ENCODE measurements around the gene ASCL5. TPM values are rescaled to one million over a fixed set of nuclear protein-coding genes. Genes with fewer than 3 reads are reported as not detected.
A peak's percentile ranks its signal among the peaks of the same experiment; 100 is the strongest.

The ASCL5 gene
- total RNA-seq, 1 donor from 2014 or later, result 0.26 TPM

DNA sequence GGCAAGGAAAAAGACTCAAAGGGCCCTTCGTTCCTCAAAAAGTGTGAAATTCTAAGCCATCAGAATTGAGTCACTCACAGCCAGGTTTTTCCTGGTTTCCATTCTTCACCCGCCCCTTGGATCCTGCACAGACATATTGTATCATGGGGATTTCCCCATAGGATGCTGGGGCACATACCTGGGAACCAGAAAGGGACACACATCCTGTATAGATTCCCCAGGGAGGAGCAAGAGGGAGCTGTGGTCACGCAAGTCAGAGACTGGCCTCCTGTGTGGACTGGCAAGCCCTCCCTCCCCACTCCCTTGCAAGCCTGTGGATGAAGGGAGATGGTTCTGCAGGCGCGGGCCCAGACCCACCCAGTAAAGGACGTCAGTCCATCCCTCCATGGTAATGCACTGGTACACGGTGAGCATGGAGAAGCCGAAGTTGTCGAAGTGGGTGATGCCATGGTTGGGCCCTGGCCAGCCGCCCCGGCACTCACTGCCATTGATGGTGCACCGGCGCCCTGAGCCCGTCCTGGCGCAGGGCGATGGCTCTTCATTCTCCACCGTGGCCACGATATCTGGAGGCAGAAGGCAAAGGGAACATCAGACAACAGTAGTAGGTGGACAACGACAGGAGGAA, 38.0 kb downstream of the ASCL5 start:
- Mint-ChIP-seq H3K36me3 (ENCODE audit: insufficient read depth) (no peaks in the 10 kb centered on the region), H3K27ac (no peak overlapping the region), H3K4me3 (ENCODE audit: low read depth) (no peak overlapping the region), H3K9me3 (ENCODE audit: low read depth) (no peaks in the 10 kb centered on the region), H3K27me3 (peaks cover 14% of the 10 kb centered on the region), H3K4me1 (ENCODE audit: low read depth) (no peaks in the 10 kb centered on the region)
- DNase-seq (ENCODE audit: low spot score, unreplicated experiment), result no peak
- TF ChIP-seq, protein P1, sequence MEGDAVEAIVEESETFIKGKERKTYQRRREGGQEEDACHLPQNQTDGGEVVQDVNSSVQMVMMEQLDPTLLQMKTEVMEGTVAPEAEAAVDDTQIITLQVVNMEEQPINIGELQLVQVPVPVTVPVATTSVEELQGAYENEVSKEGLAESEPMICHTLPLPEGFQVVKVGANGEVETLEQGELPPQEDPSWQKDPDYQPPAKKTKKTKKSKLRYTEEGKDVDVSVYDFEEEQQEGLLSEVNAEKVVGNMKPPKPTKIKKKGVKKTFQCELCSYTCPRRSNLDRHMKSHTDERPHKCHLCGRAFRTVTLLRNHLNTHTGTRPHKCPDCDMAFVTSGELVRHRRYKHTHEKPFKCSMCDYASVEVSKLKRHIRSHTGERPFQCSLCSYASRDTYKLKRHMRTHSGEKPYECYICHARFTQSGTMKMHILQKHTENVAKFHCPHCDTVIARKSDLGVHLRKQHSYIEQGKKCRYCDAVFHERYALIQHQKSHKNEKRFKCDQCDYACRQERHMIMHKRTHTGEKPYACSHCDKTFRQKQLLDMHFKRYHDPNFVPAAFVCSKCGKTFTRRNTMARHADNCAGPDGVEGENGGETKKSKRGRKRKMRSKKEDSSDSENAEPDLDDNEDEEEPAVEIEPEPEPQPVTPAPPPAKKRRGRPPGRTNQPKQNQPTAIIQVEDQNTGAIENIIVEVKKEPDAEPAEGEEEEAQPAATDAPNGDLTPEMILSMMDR (IDR thresholded peaks at IDR 0.05; ENCODE audit: unreplicated experiment), result no peak

DNA sequence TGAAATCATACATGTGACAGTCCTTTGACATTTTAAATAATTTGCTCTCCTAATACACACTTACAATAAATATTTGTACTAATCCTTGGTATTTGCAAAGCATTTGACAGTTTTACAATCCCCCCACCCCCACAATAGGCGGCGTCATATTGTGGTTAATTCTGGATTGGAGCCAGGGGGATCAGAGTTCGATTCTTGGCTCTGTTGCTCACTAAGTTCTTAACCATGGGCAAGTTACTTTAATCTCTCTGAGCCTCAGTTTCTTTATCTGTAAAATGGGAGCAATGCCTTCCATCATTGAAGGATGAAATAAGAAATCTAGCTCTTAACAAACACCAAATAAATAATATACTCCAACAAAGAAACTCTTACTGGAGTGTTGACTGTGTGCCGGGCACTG, 38.6 kb downstream of the ASCL5 start:
- H3K27ac Mint-ChIP-seq, result no peak overlapping the region
- peaks cover 12% of the 10 kb centered on the region for H3K27me3 Mint-ChIP-seq
- TF ChIP-seq, protein P1 (IDR thresholded peaks at IDR 0.05; ENCODE audit: unreplicated experiment), result no peak

DNA sequence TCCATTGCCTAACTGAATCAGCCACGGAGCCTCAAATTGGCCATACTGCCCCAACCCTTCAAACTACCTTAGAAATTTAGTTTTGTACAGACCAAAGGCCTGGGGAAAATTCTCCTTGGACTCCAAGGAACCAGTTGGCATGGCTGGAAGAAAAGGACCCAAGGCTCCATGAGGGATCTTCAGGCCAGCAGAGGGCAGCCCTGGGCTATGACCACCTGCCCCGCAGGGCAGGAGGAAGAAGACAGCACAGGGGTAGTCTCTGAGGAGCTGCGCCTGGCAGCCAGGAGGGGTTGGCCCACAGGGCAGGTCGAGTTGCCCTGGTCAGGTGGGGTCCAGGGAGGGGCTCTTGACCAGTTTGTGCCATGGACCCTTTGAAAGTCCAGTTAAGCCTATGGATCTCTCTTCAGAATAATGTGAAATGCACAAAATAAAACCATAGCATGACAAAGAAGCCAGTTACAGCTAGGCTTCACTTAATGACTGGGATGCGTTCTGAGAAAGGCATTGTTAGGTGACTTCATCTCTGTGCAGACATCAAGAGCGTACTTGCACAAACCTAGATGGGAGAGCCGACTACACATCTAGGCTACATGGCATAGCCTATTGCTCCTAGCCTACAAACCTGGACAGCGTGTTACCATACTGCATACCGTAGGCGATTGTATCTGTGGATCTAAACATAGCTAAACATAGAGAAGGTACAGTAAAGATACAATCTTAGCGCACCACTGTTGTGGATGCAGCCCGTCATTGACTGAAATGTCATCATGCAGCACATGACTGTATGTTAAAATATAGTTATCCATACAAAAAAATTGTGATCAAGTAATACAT, 40.9 kb downstream of the ASCL5 start:
- peak; percentile 17 for DNase-seq (ENCODE audit: low spot score, unreplicated experiment)
- no peaks in the 10 kb centered on the region for H3K36me3 Mint-ChIP-seq (ENCODE audit: insufficient read depth)
- H3K4me1 Mint-ChIP-seq (ENCODE audit: low read depth), result no peaks in the 10 kb centered on the region
- TF ChIP-seq, protein P1 (IDR thresholded peaks at IDR 0.05; ENCODE audit: unreplicated experiment), result peak; percentile 62
- no peak overlapping the region for H3K4me3 Mint-ChIP-seq (ENCODE audit: low read depth)
- H3K27me3 Mint-ChIP-seq, result peaks cover 13% of the 10 kb centered on the region
- no peak overlapping the region for H3K27ac Mint-ChIP-seq
- no peaks in the 10 kb centered on the region for H3K9me3 Mint-ChIP-seq (ENCODE audit: low read depth)

More for the DNA sequence above, 38.6 kb downstream of the ASCL5 start:
- no peaks in the 10 kb centered on the region for H3K9me3 Mint-ChIP-seq (ENCODE audit: low read depth)
- no peak for DNase-seq (ENCODE audit: low spot score, unreplicated experiment)
- H3K4me1 Mint-ChIP-seq (ENCODE audit: low read depth), result no peaks in the 10 kb centered on the region
- no peak overlapping the region for H3K4me3 Mint-ChIP-seq (ENCODE audit: low read depth)
- H3K36me3 Mint-ChIP-seq (ENCODE audit: insufficient read depth), result no peaks in the 10 kb centered on the region

DNA sequence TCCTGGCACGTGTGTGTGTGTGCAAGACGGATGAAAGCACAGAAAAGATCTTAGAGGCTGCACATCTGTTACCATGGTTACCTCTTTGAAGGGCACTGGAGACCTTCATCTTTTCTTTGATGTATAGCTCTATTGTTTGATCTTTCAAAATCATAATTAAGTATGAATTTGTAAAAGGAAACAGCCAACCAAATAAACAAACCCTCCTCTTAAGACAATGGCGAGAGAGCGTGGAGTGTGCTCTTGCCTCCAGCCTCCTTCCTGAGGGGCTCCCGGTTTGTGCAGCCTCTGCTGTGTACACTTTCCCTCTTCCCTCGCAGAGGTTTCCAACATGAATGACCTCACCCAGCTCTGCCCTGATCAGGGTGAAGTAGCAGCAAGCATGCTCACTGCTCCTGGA, 42.7 kb downstream of the ASCL5 start:
- no peak for DNase-seq (ENCODE audit: low spot score, unreplicated experiment)
- H3K9me3 Mint-ChIP-seq (ENCODE audit: low read depth), result no peaks in the 10 kb centered on the region
- no peaks in the 10 kb centered on the region for H3K4me1 Mint-ChIP-seq (ENCODE audit: low read depth)
- H3K27ac Mint-ChIP-seq, result no peak overlapping the region
- peaks cover 13% of the 10 kb centered on the region for H3K27me3 Mint-ChIP-seq
- TF ChIP-seq, protein P1 (IDR thresholded peaks at IDR 0.05; ENCODE audit: unreplicated experiment), result no peak
- H3K4me3 Mint-ChIP-seq (ENCODE audit: low read depth), result no peak overlapping the region
- H3K36me3 Mint-ChIP-seq (ENCODE audit: insufficient read depth), result no peaks in the 10 kb centered on the region

DNA sequence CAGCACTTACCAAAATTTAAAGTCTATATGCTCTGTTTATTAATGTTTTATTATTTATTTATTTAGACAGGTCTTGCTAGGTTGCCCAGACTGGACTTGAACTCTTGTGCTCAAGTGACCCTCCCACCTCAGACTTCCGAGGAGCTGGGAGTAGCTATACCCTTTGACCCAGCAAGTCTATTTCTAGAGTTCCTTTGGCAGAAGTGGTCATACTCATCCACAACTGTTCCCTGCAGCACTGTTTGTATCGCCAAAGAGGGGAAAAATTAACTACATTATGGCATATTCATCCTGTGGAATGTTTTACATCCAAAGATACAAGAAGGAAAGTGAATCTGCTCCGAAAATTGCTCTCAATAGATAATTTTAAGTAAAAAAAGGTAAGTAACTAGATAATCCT, 43.2 kb downstream of the ASCL5 start:
- no peaks in the 10 kb centered on the region for H3K4me1 Mint-ChIP-seq (ENCODE audit: low read depth)
- no peak for DNase-seq (ENCODE audit: low spot score, unreplicated experiment)
- no peak overlapping the region for H3K27ac Mint-ChIP-seq
- no peak overlapping the region for H3K4me3 Mint-ChIP-seq (ENCODE audit: low read depth)
- TF ChIP-seq, protein P1 (IDR thresholded peaks at IDR 0.05; ENCODE audit: unreplicated experiment), result no peak
- H3K9me3 Mint-ChIP-seq (ENCODE audit: low read depth), result no peaks in the 10 kb centered on the region
- H3K27me3 Mint-ChIP-seq, result peaks cover 13% of the 10 kb centered on the region
- H3K36me3 Mint-ChIP-seq (ENCODE audit: insufficient read depth), result no peaks in the 10 kb centered on the region
